MM.1S (cell line): ENCODE data around the gene ABCA1.
A peak's percentile ranks its signal among the peaks of the same experiment; 100 is the strongest.

ENCODE experiments used
- DNase-seq: peaks from one replicate; pipeline ENCODE4 v3.0.0-alpha.2; 2015
- H2AFZ ChIP-seq: fragments of 300-600 bp; sonication (generic); 2 replicates; pipeline ENCODE4 v1.6.0; 2016; ENCODE audit warnings: antibody characterized with exemption, low read length
- H3F3A ChIP-seq: fragments of 300-600 bp; sonication (generic); 2 replicates; pipeline ENCODE4 v1.6.1; 2016; ENCODE audit warnings: mild to moderate bottlenecking, antibody characterized with exemption, low read length, moderate library complexity, mixed read lengths; ENCODE audit not compliant: insufficient read depth
- H3K27ac ChIP-seq: fragments of 300-600 bp; sonication (generic); 2 replicates; pipeline ENCODE4 v1.5.1; 2016; ENCODE audit warnings: mild to moderate bottlenecking, low read length
- H3K27me3 ChIP-seq: fragments of 300-600 bp; sonication (generic); replicated peaks from 2 replicates; pipeline ENCODE4 v1.6.0; 2016; ENCODE audit warnings: low read length; ENCODE audit not compliant: insufficient read depth
- H3K36me3 ChIP-seq: fragments of 300-600 bp; sonication (generic); replicated peaks from 2 replicates; pipeline ENCODE4 v1.6.1; 2016; ENCODE audit warnings: mild to moderate bottlenecking, low read length, mixed read lengths; ENCODE audit not compliant: insufficient read depth
- H3K4me1 ChIP-seq: fragments of 300-600 bp; sonication (generic); 2 replicates; pipeline ENCODE4 v1.6.1; 2016; ENCODE audit warnings: low read length, mixed read lengths
- H3K4me2 ChIP-seq: fragments of 300-600 bp; sonication (generic); 2 replicates; pipeline ENCODE4 v1.6.0; 2016; ENCODE audit warnings: low read depth, low read length
- H3K4me3 ChIP-seq: fragments of 300-600 bp; sonication (generic); 2 replicates; pipeline ENCODE4 v1.5.1; 2016; ENCODE audit warnings: low read length, mixed read lengths
- H3K79me2 ChIP-seq: fragments of 300-600 bp; sonication (generic); 2 replicates; pipeline ENCODE4 v1.6.1; 2016; ENCODE audit warnings: mixed run types, low read length, mixed read lengths
- H3K9ac ChIP-seq: fragments of 300-600 bp; sonication (generic); 2 replicates; pipeline ENCODE4 v1.6.1; 2016; ENCODE audit warnings: low read length, mixed read lengths
- H3K9me2 ChIP-seq: fragments of 300-600 bp; sonication (generic); replicated peaks from 2 replicates; pipeline ENCODE4 v1.6.1; 2016; ENCODE audit warnings: mild to moderate bottlenecking, low read length, mixed read lengths; ENCODE audit not compliant: insufficient read depth
- H3K9me3 ChIP-seq: fragments of 300-600 bp; sonication (generic); replicated peaks from 2 replicates; pipeline ENCODE4 v1.6.1; 2016; ENCODE audit warnings: mild to moderate bottlenecking, low read length, mixed read lengths; ENCODE audit not compliant: insufficient read depth
- H4K20me1 ChIP-seq: fragments of 300-600 bp; sonication (generic); 2 replicates; pipeline ENCODE4 v1.6.1; 2016; ENCODE audit warnings: mild to moderate bottlenecking, low read length, moderate library complexity, mixed read lengths; ENCODE audit not compliant: insufficient read depth
- EZH2 ChIP-seq: fragments of 300-600 bp; sonication (generic); optimal IDR thresholded peaks from 2 replicates; pipeline ENCODE3; 2017; ENCODE audit warnings: low read depth, mild to moderate bottlenecking, antibody characterized with exemption, low read length, mixed read lengths
- EZH2phosphoT487 ChIP-seq: fragments of 300-600 bp; sonication (generic); IDR thresholded peaks from 2 replicates; pipeline ENCODE4 v1.6.1; 2018; ENCODE audit warnings: antibody characterized with exemption, low read length
- TF ChIP-seq, protein P1 (sequence below): fragments of 300-600 bp; sonication (generic); IDR thresholded peaks from 2 replicates; pipeline ENCODE4 v1.5.1; 2016; ENCODE audit warnings: antibody characterized with exemption, low read length, mixed read lengths

Gene ABCA1

DNA sequence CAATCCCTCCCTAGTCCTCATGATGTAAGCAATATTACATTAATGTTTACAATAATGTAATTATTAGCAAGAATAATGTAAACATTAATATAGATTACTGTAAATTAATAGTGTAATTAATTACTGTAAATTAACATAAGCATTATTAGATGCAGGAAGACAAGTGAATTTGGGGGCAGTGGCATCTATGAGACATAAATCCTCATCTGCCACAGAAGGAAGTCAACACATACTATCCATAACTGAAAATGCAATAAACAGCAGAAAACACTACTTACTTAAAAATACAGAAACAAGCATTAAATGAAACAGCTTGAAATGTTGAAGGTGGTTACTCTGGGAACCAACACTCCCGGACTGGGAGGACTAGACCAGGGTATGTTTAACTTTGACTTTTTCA, 181.2 kb downstream of the ABCA1 start:
- Histone ChIP-seq H2AFZ (peak overlapping the region; percentile 88), H3K4me2 (peak overlapping the region; percentile 78), H3K4me1 (peaks cover 15% of the 10 kb centered on the region), H3K79me2 (peaks cover 12% of the 10 kb centered on the region; the same call in 1 of the 2 replicates), H3K9me3 (no peaks in the 10 kb centered on the region), H3K9me2 (no peaks in the 10 kb centered on the region), H3K27ac (peak overlapping the region; percentile 74; the same call in 1 of the 2 replicates), H3K4me3 (peak overlapping the region; percentile 83), H4K20me1 (no peaks in the 10 kb centered on the region), H3K9ac (peak overlapping the region; percentile 76), H3K27me3 (no peaks in the 10 kb centered on the region), H3K36me3 (no peaks in the 10 kb centered on the region), H3F3A (peaks cover 18% of the 10 kb centered on the region)
- TF ChIP-seq EZH2: no peak
- no peak for TF ChIP-seq EZH2phosphoT487
- TF ChIP-seq, protein P1, sequence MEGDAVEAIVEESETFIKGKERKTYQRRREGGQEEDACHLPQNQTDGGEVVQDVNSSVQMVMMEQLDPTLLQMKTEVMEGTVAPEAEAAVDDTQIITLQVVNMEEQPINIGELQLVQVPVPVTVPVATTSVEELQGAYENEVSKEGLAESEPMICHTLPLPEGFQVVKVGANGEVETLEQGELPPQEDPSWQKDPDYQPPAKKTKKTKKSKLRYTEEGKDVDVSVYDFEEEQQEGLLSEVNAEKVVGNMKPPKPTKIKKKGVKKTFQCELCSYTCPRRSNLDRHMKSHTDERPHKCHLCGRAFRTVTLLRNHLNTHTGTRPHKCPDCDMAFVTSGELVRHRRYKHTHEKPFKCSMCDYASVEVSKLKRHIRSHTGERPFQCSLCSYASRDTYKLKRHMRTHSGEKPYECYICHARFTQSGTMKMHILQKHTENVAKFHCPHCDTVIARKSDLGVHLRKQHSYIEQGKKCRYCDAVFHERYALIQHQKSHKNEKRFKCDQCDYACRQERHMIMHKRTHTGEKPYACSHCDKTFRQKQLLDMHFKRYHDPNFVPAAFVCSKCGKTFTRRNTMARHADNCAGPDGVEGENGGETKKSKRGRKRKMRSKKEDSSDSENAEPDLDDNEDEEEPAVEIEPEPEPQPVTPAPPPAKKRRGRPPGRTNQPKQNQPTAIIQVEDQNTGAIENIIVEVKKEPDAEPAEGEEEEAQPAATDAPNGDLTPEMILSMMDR: no peak
- no peak for DNase-seq

DNA sequence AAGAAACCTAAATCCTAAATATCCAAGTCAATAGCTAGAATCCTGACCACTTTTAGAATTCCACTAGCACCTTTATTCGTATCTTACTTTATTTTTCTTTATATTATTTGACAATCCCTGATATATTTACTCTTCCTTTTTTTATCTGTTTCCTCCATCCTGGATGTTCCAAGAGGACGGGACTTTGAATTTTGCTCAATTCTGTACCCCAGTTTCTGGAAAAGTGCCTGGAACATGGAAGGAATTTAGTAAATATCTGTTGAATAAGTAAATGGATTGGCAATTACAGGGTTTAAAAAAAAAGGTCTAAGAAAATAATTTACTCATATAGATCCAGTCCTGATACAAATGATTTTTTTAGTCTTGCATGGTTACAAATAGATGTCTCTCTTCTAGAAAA, 181.7 kb downstream of the ABCA1 start:
- Histone ChIP-seq H3K27me3 (no peaks in the 10 kb centered on the region), H2AFZ (no peak overlapping the region), H3K27ac (no peak overlapping the region), H3K4me3 (no peak overlapping the region), H3K36me3 (no peaks in the 10 kb centered on the region), H3K9me3 (no peaks in the 10 kb centered on the region), H3K4me1 (peaks cover 15% of the 10 kb centered on the region), H3F3A (peaks cover 18% of the 10 kb centered on the region), H3K9ac (no peak overlapping the region), H3K9me2 (no peaks in the 10 kb centered on the region), H4K20me1 (no peaks in the 10 kb centered on the region), H3K79me2 (peaks cover 12% of the 10 kb centered on the region; the same call in 1 of the 2 replicates), H3K4me2 (no peak overlapping the region)
- DNase-seq: no peak
- TF ChIP-seq, protein P1: no peak
- TF ChIP-seq EZH2 (no peak), EZH2phosphoT487 (no peak)

DNA sequence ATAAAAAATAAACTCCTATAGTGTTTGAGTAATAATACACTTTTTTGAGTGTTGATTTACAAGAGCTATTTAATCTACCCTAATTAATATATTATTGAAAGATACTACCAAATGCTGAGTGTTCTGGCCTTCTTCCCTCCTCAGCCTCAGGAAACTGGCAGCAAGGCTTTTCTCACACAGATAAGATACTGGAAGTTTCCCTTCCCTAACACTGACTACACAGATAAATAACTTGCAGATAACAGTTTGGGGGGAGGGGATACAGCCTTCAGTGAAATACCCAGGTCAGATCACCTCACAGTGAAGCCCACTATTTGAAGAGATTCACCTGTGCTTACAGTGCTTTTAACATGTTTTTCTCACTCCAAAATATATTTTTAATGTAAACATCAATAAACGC, 182.1 kb downstream of the ABCA1 start:
- H3K9ac ChIP-seq: no peak overlapping the region
- H3K79me2 ChIP-seq: peaks cover 12% of the 10 kb centered on the region; the same call in 1 of the 2 replicates
- no peak overlapping the region for H3K4me3 ChIP-seq
- no peaks in the 10 kb centered on the region for H3K36me3 ChIP-seq
- no peak overlapping the region for H2AFZ ChIP-seq
- H3F3A ChIP-seq: peaks cover 18% of the 10 kb centered on the region
- H3K27me3 ChIP-seq: no peaks in the 10 kb centered on the region
- no peaks in the 10 kb centered on the region for H3K9me3 ChIP-seq
- TF ChIP-seq, protein P1: no peak
- TF ChIP-seq EZH2phosphoT487 (no peak), EZH2 (no peak)
- no peak for DNase-seq
- H3K9me2 ChIP-seq: no peaks in the 10 kb centered on the region
- peaks cover 11% of the 10 kb centered on the region for H3K4me1 ChIP-seq
- no peak overlapping the region for H3K4me2 ChIP-seq
- no peak overlapping the region for H3K27ac ChIP-seq
- no peaks in the 10 kb centered on the region for H4K20me1 ChIP-seq
